Thoracic aorta (tissue), 2 donors: ENCODE measurements around the gene OR10K2. TPM values are rescaled to one million over a fixed set of nuclear protein-coding genes. Genes with fewer than 3 reads are reported as not detected.
"Not testable (repeated sequence)": the region's sequence is repeated elsewhere in the genome, so short reads cannot be mapped to it uniquely, and the experiment has no call there.

Experiments used
- ATAC-seq: fragments of 150-250 bp; one replicate; pipeline ENCODE4 v1.8.0; 2017; ENCODE audit warnings: low read depth; ENCODE audit not compliant: insufficient number of reproducible peaks, low FRiP score
- DNase-seq: peaks from one replicate; pipeline ENCODE4 v3.0.0-alpha.2; 2020; ENCODE audit warnings: low spot score
- H3K27ac ChIP-seq, 2 donors: fragments of 200-600 bp; sonication (generic); 1 replicate in 1 of 2; 2 replicates in 1 of 2; pipeline ENCODE4 v1.5.1; 2016; ENCODE audit warnings: mild to moderate bottlenecking in 2 of 2, moderate library complexity in 2 of 2
- H3K27me3 ChIP-seq: fragments of 200-600 bp; sonication (generic); replicated peaks from 2 replicates; pipeline ENCODE4 v1.6.0; 2016; ENCODE audit warnings: mild to moderate bottlenecking; ENCODE audit not compliant: insufficient read depth
- H3K36me3 ChIP-seq: fragments of 200-600 bp; sonication (generic); one replicate; pipeline ENCODE4 v1.5.1; 2016
- H3K4me1 ChIP-seq, 2 donors: fragments of 200-600 bp; sonication (generic); 1 replicate in 1 of 2; 2 replicates in 1 of 2; pipeline versions ENCODE4 v1.5.1 to v1.6.0; 2016; ENCODE audit warnings: low read depth in 2 of 2, mild to moderate bottlenecking in 1 of 2; ENCODE audit not compliant: control insufficient read depth in 1 of 2
- H3K4me3 ChIP-seq: fragments of 200-600 bp; sonication (generic); 2 replicates; pipeline ENCODE4 v1.5.1; 2016; ENCODE audit warnings: mild to moderate bottlenecking
- H3K9me3 ChIP-seq: fragments of 200-600 bp; sonication (generic); 2 replicates; pipeline ENCODE4 v1.5.1; 2016
- CTCF ChIP-seq: fragments of 200-600 bp; sonication (generic); IDR thresholded peaks from one replicate; pipeline ENCODE4 v1.5.1; 2019; ENCODE audit warnings: antibody characterized with exemption
- total RNA-seq, 2 donors: library from RNA; depleted of rRNA; stranded (reverse); fragments of >200 nt; gene quantifications; one replicate each; pipeline versions ENCODE4 v1.1.0 to v1.2.3, GENCODE V29; 2016

OR10K2 gene
- total RNA-seq, 2 donors from 2014 or later = not detected

- no peak for DNase-seq
- no peaks in the 10 kb centered on the region for H3K9me3 ChIP-seq
These were observed 28.5 kb upstream of the OR10K2 start for GRCh38 chr1:158454537-158454936.

DNA sequence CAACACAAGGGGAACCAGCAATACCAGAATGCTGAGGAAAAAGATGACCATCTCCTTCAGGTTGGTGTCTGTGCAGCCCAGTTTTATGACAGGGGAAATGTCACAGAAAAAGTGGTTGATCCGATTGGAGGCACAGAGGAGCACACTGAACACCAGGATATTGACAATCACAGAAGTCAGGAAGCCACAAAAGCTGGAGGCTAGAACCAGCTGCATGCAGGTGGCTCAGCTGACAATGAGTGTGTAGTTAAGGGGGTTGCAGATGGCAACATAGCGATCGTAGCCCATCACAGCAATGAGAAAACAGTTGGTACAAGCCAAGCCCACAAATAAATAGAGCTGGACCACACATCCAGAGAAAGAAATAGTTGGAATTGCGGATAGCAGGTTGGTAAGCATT is 19.3 kb upstream of the OR10K2 start:
- ATAC-seq (no peak), DNase-seq (no peak)
- Histone ChIP-seq H3K4me3 (no peak overlapping the region), H3K9me3 (no peaks in the 10 kb centered on the region), H3K36me3 (no peaks in the 10 kb centered on the region), H3K4me1 (no peaks in the 10 kb centered on the region), H3K27me3 (no peaks in the 10 kb centered on the region), H3K27ac (no peak overlapping the region)
- no peak for TF ChIP-seq CTCF

More at GRCh38 chr1:158454537-158454936, 28.5 kb upstream of the OR10K2 start:
- Histone ChIP-seq H3K27ac (no peak overlapping the region), H3K4me3 (no peak overlapping the region), H3K27me3 (no peaks in the 10 kb centered on the region), H3K4me1 (no peaks in the 10 kb centered on the region), H3K36me3 (no peaks in the 10 kb centered on the region)
- ATAC-seq = no peak
- TF ChIP-seq CTCF = no peak

- DNase-seq (no peak), ATAC-seq (no peak)
- Histone ChIP-seq H3K4me1 (no peaks in the 10 kb centered on the region), H3K4me3 (no peak overlapping the region), H3K27ac (no peak overlapping the region), H3K9me3 (no peaks in the 10 kb centered on the region), H3K36me3 (no peaks in the 10 kb centered on the region), H3K27me3 (no peaks in the 10 kb centered on the region)
- no peak for TF ChIP-seq CTCF
These were observed 8.7 kb upstream of the OR10K2 start for GRCh38 chr1:158434741-158435140.

DNA sequence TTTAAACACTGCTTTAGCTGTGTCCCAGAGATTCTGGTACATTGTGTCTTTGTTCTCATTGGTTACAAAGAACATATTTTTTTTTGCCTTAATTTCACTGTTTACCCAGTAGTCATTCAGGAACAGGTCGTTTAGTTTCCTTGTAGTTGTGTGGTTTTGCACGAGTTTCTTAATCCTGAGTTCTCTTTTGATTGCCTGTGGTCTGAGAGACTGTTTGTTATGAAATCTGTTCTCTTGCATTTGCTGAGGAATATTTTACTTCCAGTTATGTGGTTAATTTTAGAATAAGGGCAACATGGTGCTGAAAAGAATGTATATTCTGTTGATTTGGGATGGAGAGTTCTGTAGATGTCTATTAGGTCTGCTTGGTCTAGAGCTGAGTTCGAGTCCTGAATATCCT is 4.1 kb upstream of the OR10K2 start:
- not testable (repeated sequence) for H3K27ac ChIP-seq, ATAC-seq, H3K4me1 ChIP-seq, DNase-seq, H3K9me3 ChIP-seq, H3K36me3 ChIP-seq, H3K4me3 ChIP-seq, H3K27me3 ChIP-seq

GRCh38 chr1:158425027-158425426 is 1.0 kb downstream of the OR10K2 start:
- H3K4me1 ChIP-seq = no peaks in the 10 kb centered on the region
- no peak overlapping the region for H3K4me3 ChIP-seq
- no peaks in the 10 kb centered on the region for H3K27me3 ChIP-seq
- DNase-seq (no peak), ATAC-seq (no peak)
- no peaks in the 10 kb centered on the region for H3K36me3 ChIP-seq
- no peak for TF ChIP-seq CTCF
- H3K27ac ChIP-seq = no peak overlapping the region
- H3K9me3 ChIP-seq = no peaks in the 10 kb centered on the region

DNA sequence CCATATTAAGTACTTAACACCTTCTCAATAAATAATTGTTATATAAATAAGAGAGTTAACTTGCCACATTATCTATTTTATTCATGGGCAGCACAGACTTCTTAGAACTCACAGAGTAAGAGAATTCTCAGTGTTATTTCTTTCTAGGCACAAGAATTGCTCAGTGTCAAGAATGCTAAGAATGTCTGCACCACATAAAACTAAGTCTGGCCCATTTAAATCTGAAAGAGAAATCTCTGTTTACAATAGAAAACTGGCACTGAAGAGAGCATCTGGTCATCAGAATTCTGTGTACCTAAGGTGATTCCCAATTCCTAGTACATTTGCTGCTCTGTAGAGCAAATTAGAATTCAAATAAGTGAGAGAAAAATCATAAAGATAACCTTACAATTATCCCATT is 3.8 kb downstream of the OR10K2 start:
- Histone ChIP-seq H3K4me1 (no peaks in the 10 kb centered on the region), H3K27ac (no peak overlapping the region), H3K9me3 (no peaks in the 10 kb centered on the region), H3K27me3 (no peaks in the 10 kb centered on the region), H3K36me3 (no peaks in the 10 kb centered on the region), H3K4me3 (no peak overlapping the region)
- no peak for TF ChIP-seq CTCF
- DNase-seq (no peak), ATAC-seq (no peak)
